CD4-positive, alpha-beta T cell treated with Interleukin-4 for 1 hour (primary cell): ENCODE results near the gene FIP1L1.

Source experiments
- DNase-seq, 2 donors: peaks; one replicate each; pipeline ENCODE4 v3.0.0-alpha.2; 2020 to 2022

The FIP1L1 gene

GRCh38 chr4:53477636-53478035, 100.2 kb downstream of the FIP1L1 start:
- no peak for DNase-seq

- DNase-seq, result no peak
Observed at GRCh38 chr4:53478671-53479456, 101.4 kb downstream of the FIP1L1 start.

- no peak for DNase-seq
Observed at GRCh38 chr4:53479736-53480525, 102.5 kb downstream of the FIP1L1 start.

- no peak for DNase-seq
Observed at GRCh38 chr4:53480909-53481308, 103.5 kb downstream of the FIP1L1 start.

GRCh38 chr4:53481586-53481985, 104.1 kb downstream of the FIP1L1 start:
- DNase-seq, result no peak

DNA sequence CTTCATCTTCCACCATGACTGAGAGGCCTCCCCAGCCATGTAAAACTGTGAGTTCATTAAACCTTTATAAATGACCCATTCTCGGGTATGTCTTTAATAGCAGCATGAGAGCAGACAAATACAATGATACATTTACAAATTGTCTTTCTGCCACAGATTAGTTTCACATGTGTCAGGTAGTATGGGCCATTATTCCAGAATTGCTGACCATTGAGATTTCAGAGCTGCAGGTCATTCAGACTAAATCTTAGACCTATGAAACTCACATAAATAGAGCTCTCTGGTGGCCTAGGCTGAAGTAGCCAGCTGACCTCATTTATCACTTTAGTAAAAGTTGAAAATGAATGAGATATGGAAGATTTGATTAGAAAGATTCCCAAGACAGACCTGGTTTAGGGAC, 105.8 kb downstream of the FIP1L1 start:
- DNase-seq, result no peak

GRCh38 chr4:53484911-53485657, 107.6 kb downstream of the FIP1L1 start:
- DNase-seq, result no peak

DNA sequence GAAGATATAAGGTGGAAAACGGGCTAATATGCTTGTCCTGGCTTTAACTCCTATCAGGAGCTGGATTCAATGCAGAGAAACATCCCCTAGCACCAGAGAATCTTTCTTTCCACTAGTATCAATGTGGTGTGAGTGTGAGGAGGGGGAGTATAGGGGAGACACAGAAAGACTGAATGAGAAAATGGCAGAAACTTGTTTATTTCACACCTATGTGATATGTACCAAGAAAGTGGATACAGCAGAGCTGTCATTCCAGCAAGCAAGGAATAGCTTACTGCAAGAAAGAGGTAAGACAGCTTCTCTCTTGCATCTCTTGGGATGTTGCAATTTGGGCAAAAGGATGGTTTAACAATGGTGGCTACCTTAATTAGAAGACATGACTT, 108.2 kb downstream of the FIP1L1 start:
- DNase-seq, result no peak

DNA sequence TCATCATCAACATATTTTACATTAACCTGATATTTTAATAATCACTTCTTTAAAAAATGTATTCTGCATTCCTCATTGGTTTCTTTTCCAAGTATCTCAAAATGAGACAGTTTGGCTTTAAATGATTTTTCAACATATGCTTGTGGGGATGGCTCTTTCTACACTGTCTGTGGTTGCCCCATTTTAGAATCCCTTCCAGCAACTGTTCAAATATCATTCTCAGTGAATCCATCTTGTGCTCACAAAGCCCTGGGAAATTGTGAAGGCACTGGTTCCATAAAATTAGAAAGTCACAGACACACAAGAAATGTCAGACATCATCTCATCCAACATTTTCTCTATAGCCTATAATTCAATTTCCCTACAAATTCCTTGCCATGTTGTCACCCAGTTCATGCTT, 110.3 kb downstream of the FIP1L1 start:
- DNase-seq, result no peak

DNA sequence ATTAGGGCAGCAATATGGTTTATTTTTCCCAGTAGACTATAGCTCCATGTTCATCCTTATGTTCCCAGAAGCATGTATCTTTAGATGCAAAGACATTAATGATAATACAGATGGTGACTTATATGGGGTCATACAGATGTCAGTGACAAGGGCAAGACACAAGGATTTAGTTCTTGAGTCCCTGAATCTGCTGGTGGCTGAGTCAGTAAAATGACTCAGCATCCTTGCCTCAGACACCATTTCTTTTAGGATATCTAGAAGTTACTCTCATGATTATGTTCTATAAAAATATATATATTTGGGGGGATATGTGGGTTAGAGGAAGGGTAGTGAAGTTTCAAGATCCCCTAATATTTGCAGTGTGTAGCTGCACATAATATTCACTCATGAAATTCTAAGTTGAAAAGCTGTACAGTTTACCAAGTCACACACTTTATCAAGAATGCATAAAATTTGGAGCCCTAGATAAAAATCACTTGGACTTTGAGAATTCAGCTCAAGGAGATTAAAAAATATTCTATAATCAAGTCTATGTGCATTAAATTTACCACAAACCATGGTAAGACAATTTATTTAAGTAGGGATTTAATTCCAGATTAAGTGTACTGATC, 111.9 kb downstream of the FIP1L1 start:
- DNase-seq, result no peak

- no peak for DNase-seq
Observed at GRCh38 chr4:53490161-53490956, 112.9 kb downstream of the FIP1L1 start.

GRCh38 chr4:53490965-53491622, 113.7 kb downstream of the FIP1L1 start:
- DNase-seq, result no peak

DNA sequence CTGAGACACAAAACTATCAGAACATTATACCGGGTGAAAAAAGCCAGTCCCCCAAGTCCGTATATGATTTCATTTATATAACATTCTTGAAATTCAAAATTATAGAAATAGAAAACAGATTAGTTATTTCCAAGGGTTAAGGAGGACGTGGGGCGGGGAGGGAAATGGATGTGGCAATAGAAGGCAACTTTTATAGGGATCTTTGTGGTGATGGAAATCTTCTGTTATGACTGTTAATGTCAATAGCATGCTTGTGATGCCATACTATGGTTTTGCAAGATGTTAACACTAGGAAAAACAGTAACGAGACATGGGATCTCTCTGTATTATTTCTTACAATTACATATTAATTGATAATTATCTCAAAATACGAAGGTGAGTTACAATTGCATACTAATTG, 117.4 kb downstream of the FIP1L1 start:
- no peak for DNase-seq

DNA sequence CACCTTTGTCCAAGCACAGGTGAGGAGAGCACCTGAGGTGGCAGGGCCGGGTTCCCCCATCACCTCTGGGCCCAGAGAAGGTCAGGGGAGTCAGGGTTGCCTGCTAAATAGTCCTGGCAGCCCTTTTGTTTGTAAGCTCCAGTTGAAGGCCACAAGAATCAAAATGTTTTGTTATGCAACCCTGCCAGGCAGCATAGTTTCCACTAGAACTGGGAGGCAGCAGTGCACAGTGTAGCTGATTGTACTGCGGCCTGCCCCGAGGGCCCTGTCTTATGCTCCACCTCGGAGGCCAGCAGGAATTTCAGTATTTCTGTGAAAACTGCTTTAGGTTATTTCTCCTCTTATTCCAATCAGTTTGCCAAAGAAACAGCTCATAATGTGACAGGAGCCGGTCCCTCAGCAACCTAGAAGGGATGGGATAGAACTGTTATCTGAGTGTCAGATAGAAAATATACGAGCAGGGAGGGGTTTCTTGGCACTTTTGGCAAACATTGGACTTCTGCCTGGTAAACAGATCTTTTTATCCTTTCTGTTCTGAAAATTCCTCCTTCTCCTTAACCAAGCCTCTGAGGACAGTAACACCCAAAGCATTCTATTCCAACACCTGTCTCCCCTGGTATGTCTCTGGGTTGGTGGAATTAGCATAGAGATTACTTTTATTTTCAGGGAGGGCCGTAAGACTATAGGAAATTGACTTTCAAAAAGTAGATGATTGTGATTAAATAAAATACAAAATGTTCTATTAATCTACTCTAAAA, 120.2 kb downstream of the FIP1L1 start:
- DNase-seq, result no peak

DNA sequence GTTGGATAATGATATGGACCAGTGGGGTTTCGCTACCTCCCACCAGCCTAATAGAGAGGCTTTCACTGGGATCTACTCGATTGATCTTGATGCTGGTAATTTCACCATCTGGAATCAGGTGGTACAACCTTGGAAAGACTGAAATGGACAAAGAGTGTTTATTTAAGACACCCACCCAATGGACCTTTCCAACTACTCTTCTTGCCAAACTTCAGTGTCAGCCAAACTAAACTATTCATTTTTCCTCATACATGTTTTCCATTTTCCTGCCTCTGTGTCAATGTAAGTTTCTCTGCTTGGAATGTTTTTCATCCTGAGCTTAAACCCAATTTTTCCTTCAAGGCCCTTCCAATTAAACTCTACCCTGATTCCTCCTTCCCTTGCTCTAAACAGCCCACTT, 121.3 kb downstream of the FIP1L1 start:
- no peak for DNase-seq

- DNase-seq, result no peak
Observed at GRCh38 chr4:53499791-53500190, 122.3 kb downstream of the FIP1L1 start.

DNA sequence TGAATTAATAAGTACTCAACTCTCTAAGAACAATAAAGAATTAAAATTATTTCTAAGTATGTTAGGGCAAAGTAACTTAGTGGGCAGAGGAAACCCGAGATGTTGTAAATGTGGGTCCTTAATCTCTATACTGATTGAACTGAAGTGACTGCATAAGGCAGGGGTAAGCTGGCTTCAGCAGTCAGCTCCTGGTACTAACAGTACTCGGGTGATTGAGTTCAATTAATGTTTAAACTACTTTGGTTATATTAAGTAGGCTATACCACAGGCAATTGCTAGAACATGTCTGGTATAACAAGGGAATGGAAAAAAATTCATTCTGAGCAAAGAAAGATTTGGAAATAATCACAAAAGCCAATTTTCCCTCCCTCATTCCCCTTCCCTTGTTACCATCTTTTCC, 123.1 kb downstream of the FIP1L1 start:
- DNase-seq, result no peak

DNA sequence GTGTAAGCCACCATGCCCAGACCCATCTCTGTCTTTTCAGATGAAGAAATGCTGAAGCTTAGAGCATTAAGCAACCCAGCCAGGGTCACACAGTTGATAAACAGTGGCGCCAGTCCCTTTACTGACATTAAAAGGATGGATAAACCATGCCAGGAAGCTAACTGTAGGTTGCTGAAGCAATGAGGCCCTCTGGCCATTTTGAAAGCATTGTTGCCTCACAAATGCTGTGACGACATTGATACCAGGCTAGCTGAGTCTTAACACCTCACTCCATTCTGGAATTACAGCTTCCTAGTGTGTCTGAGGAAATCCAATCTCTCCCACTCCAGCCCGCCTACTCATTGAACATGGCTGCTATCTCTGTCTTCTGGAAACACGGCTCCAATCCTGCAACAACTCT, 124.1 kb downstream of the FIP1L1 start:
- no peak for DNase-seq

GRCh38 chr4:53502094-53502493, 124.7 kb downstream of the FIP1L1 start:
- DNase-seq, result no peak

DNA sequence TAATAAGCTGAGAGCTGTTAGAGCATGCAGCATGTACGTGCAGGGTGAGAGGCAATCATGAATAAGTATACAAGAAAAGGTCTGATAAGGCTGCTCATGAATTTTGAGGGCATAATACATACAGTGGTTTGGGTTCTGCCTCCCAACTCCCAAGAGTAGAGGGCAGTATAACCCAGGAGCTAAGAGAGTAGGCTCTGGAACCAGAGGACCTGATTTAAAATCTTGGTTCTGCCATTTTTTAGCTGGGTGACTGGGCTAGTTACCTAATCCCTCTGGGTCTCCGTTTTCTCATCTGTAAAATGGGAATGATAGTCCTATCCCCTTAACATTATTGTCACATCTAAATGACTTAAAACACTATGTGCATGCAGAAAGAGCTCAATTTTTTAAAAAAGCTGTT, 128.5 kb downstream of the FIP1L1 start:
- no peak for DNase-seq

- no peak for DNase-seq
Observed at GRCh38 chr4:53507058-53507457, 129.6 kb downstream of the FIP1L1 start.
